ENCODE measurements around the gene ADAMTS2. TPM values are rescaled to one million over a fixed set of nuclear protein-coding genes. Genes with fewer than 3 reads are reported as not detected.

The ADAMTS2 gene
- total RNA-seq, 1 experiment from 2014 or later: 0.60 TPM

GRCh38 chr5:179232091-179232735 lies 113.0 kb downstream of the ADAMTS2 start:
- no peak for DNase-seq (ENCODE audit: low read depth)

DNA sequence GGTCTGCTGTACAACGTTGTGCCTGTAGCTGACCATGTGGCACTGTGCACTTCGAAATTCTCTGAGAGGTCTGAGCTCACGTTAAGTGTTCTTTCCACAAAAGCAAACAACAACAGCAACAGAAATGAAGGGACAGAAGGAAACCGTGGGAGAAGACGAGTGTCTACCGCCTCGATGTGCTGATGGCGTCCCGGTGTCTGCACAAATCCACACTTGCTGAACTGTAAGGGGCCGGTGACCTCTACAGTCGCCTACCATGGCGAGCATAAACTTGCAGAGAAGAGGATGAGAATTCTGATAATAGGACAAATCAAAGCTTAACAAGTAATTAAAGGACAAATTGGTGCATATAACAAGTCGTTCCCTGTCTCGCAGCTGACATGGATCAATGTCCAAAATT lies 114.0 kb downstream of the ADAMTS2 start:
- DNase-seq (ENCODE audit: low read depth): no peak

GRCh38 chr5:179230061-179230461 lies 115.2 kb downstream of the ADAMTS2 start:
- no peak for DNase-seq (ENCODE audit: low read depth)

DNA sequence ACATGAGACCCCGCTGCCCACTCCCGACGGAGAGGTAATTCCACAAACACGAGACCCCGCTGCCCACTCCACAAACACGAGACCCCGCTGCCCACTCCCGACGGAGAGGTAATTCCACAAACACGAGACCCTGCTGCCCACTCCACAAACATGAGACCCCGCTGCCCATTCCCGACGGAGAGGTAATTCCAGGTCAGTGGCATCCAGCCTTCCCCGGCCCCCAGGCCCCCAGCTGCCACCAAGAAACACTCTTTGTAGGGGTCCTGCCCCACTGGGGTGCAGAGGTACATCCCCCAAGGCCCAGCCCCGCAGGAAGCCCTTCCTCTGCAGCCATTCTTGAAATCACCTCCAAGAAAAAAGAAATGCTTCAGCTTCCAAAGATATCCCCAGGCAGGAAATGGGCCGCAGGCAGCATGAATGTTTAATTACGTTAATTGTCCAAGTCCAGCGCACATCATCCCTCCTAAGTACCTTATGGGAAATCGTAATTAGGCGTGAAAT lies 115.9 kb downstream of the ADAMTS2 start:
- DNase-seq (ENCODE audit: low read depth): no peak

DNA sequence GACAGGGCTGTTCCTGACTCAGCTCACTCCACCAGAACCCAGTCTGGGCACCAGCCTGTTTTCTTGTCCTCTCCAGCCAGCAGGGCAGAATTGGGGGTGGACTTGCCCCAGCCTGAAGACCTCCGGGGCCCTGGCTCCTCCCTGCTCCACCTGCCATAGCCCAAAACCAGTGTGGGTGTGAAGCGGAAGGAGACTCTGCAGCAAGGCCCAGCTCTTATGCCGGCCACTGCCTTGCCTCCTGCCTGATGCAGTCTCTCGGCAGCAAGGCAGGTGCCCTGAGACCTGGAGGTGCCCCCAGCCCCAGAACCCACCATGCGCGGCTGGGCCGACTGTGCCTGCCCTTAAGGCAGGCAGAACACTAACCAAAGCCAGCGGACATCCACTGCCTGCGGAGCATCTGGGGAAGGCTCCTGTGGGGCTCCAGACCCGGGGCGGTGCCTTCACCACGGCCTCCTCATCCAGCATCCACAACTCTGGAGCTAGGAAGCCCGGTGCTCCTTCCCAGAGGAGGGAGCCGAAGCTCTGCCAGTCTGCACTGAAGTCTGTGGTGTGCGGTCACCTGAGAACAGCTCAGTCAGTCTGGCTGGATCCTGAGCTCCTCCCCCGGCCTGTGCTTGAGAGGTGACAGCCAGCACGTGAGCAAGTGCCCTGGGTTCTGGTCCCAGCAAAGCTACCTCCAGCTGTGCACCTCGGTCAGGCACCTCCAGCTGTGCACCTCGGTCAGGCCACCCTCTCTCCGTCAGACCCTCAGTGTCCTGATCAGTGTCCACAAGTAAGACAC lies 116.7 kb downstream of the ADAMTS2 start:
- no peak for DNase-seq (ENCODE audit: low read depth)

DNA sequence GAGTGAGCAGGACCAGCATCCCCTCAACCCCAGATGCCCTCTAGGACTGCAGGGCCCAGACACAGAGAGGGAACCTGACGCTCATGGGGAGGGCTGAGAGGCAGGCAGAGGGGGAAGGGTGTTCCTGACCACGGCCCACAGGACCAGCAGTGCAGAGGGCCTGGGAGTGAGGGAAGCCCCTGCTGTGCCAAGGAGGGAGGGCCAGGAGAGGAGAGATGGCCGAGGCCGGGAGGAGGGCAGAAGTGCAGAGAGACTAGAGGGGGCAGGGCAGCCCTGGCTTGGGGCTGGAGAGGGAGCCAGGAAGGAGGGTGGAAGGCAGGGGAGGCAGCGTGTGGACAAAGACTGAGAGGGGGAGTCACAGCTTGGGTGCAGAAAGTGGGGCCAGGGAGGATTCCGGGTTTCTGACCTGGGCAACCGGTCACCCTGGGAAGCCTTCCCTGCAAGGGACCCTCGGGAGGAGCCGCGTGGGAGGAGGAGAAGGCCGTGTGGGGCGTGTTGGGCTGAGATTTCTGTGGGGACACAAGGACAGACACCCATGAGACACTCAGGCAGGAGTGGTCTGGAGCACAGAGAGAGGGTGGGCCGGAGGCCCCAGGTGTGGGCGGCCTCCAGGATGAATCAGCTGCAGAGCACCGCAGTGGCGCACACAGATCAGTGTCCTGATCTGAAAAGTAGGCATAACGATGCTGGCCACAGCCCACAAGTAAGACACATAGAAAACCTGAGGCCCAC lies 117.5 kb downstream of the ADAMTS2 start:
- no peak for DNase-seq (ENCODE audit: low read depth)

- DNase-seq (ENCODE audit: low read depth): no peak
Observed at GRCh38 chr5:179227229-179227579, 118.1 kb downstream of the ADAMTS2 start.

DNA sequence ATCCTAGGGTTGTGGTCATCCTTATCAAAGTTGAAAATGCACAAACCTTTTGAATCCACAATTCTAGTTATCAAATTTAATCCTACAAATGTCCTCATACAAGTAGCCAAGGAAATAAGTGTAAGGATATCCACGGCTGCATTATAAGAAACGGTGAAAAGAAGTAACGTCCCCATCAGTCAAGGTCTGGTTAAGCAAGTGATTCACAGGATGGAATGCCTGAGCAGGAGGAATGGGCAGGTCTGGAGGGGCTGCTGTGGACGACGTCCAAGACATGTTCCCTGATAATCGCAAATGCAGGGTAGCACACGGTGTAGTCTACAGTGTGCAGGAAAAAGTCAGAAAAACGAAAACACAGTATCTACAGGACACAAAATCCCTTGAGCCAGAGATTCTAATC lies 118.6 kb downstream of the ADAMTS2 start:
- no peak for DNase-seq (ENCODE audit: low read depth)

GRCh38 chr5:179225387-179225786 lies 119.9 kb downstream of the ADAMTS2 start:
- DNase-seq (ENCODE audit: low read depth): no peak

GRCh38 chr5:179224741-179225140 lies 120.5 kb downstream of the ADAMTS2 start:
- no peak for DNase-seq (ENCODE audit: low read depth)

DNA sequence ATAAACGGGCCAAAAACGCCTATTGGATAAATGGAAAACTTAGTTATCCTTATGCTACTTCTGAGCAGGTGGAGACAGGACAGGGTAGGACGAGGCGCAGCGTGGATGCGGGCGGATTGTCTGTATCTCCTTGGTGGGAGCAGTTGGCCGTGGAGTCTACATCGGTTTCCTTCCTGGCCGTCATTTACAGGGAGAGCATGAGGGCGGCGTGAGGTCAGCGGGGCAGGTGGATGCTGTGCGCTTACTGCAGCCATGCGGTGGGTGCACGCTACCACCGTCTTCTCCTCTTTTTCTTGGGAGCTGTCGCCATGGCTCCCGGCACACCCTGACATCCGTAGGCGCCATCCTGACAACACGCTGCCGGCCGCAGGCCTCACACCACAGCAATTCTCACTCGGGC lies 121.3 kb downstream of the ADAMTS2 start:
- no peak for DNase-seq (ENCODE audit: low read depth)

GRCh38 chr5:179223528-179223927 lies 121.7 kb downstream of the ADAMTS2 start:
- no peak for DNase-seq (ENCODE audit: low read depth)

DNA sequence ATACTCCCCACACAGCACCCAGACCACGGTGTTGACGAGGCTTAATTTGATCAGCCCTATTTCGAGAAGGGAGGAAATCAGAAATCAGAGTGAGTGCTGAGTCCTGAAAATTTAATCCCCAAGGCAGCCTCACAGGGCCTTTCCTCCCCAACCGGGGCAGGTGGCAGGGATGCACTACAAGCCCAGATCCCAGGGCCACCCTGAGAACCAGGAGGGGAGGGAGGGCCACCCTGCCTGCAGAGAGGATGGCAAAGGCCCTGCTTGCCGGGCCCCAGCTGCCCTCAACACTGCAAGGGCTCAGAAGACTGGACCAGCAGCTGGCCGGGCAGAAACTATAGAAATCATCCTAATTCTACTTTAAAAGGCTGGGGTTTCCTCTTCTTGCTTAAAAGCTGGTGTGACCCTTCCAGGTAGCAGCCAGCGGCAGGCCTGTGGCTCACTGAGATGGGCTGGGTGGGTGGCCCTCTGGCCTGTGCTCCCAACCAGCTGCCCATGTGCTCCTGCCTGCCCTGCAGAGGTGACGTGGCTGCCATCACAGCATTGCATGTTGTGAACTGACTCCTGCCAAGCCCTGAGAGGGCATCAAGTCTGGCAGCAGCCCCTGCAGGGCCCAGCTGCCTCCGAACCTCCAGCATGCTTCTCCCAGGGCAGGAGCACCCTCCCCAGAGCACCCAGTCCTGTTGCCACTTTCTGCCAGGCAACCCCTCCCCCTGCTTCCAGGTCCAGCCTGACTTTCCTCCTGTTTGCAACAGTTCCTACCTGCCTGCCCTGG lies 122.8 kb downstream of the ADAMTS2 start:
- no peak for DNase-seq (ENCODE audit: low read depth)

GRCh38 chr5:179221877-179222220 lies 123.4 kb downstream of the ADAMTS2 start:
- DNase-seq (ENCODE audit: low read depth): no peak

GRCh38 chr5:179221196-179221876 lies 123.9 kb downstream of the ADAMTS2 start:
- no peak for DNase-seq (ENCODE audit: low read depth)

DNA sequence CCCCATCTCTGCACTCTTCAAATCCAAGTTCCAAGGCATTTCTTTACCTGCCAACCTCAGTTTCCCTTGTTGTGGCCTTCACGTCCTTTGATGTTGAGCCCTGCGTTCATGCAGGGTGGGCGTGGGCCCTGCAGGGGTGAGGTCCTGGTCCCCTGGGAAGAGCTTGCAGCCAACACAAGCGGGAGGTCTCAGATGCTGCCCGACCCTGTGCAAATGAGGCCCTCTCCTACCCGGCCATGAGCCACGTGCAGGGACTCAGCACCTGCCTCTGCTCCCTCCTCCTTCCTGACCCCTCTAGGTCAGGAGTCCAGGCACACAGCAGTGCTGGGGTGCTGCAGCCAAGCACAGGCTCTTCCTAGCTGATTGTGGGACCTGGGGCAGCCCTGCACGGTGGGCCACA lies 124.5 kb downstream of the ADAMTS2 start:
- DNase-seq (ENCODE audit: low read depth): no peak

DNA sequence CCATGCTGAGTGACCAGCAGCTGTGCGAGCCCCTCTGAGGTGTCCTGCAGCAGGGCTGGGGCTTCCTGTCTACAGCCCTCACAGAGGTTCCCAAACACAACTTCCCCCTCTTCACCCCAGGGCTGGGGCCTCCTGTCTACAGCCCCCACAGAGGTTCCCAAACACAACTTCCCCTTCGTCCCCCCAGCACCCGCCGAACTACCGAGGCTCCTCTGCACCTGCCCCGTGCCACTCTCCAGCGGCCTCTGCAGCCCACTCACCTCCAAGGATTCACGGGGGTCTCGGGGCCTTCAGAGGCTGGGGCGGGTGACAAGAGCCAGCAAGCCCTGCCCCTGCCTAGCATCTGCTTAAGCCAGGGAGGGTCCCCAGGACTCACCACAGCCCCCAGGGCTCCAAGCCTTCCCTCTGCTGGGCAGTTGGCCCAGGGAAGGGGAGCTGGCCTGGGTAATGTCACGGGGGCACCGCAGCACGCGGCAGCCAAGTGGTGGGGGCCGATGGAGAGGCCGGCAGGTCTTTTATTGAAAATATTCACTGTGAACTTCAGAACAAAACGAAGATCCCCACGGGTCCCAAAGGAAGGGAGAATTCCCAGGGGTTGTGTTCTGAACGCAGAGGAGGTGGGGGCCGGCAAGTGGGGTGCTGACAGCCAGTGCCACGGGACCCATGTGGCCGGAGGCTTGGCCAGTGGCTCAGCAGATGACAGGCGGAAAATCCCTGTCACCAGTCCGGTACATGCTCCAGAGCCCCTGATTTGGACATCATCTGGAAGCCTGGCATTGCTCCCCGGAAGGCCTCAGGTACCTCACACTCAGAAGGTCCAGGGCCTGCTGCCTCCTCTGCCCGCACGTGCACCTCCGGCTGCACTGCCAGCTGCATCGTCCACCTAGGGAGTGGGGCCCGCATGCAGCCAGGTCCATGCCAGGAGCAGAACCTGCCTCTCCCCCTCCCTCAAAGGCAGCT lies 125.3 kb downstream of the ADAMTS2 start:
- no peak for DNase-seq (ENCODE audit: low read depth)

- no peak for DNase-seq (ENCODE audit: low read depth)
Observed at GRCh38 chr5:179218943-179219330, 126.3 kb downstream of the ADAMTS2 start.

GRCh38 chr5:179217956-179218942 lies 127.0 kb downstream of the ADAMTS2 start:
- no peak for DNase-seq (ENCODE audit: low read depth)

Data from RPMI7951 (cell line).